ENCODE results near the gene BBS9. TPM values are rescaled to one million over a fixed set of nuclear protein-coding genes. Genes with fewer than 3 reads are reported as not detected.

The BBS9 gene
- total RNA-seq, 2 donors from 2014 or later: 7.9 to 11.0 TPM

DNA sequence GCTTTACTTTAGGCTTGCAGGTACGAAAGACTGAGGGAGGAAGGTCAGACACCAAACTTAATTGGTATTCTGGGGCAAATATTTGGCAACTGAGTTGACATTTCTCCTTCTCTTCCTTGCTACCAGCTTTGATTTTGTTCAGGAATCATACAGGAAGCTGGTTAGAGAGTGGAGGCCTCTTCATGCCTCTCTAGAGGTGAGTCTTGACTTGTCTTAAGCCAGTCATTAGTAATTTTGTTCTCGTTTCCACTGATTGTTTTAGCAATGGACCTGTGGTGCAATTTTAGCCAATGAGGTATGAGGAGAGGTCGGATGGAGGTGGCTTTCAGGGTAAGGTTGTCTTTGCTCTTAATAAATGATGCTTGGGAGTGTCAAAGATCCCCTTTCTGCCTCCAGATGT lies 17.8 kb upstream of the BBS9 start:
- intact Hi-C loops (cut with DNase I, micrococcal nuclease): no loop called here
- DNase-seq: no peak

DNA sequence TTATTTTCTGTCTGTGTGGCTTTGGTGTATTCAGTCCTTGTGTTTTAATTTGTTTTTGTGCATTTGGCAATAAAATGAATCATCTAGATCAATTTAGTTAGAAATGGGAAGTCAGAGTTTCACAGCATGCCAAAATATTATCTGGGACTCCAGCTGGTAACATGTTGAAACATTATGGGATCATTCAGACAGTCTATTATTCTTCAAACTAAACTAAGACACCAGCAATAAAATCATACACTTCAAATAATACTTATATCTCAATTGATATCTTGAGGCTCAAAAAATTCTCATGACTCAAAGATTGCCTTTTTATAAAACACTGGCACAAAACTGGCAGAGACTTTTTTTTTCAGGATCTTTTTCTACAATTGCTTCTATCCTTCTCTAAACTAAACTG lies 14.4 kb upstream of the BBS9 start:
- ATAC-seq (no peak), DNase-seq (no peak)
- intact Hi-C loops (cut with DNase I, micrococcal nuclease): no loop called here

More for the DNA sequence above, 17.8 kb upstream of the BBS9 start:
- ATAC-seq: no peak

DNA sequence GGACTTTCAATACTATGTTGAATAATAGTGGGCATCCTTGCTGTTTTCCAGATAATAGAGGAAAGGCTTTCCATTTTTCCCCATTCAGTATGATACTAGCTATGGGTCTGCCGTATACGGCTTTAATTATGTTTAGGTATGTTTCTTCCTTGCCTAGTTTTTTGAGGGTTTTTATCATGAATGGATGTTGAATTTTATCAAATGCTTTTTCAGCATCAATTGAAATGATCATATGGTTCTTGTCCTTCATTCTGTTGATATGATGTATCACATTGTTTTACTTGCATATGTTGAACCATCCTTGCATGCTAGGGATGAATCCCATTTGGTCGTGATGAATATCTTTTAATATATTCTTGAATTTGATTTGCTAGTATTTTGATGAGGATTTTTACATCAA lies 11.0 kb upstream of the BBS9 start:
- ATAC-seq (no peak), DNase-seq (no peak)
- intact Hi-C loops (cut with DNase I, micrococcal nuclease): no loop called here

DNA sequence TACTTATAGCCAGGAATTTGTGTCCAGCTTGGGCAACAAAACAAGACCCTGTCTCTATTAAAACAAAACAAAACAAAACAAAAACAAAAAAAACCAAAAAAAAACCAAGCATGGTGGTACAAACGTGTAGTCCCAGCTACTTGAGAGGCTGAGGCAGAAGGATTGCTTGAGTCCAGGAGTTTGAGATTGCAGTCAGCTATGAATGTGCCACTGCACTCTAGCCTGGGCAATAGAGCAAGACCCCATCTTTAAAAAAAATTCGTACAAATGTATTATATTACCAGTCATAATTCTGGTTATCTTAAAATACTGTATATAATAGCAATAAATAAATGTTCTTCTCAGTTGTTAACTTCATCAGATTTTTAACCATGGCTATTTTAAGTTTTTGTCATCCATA lies 2.3 kb upstream of the BBS9 start:
- no peak for DNase-seq
- intact Hi-C loops (cut with DNase I, micrococcal nuclease): no loop called here
- no peak for ATAC-seq

DNA sequence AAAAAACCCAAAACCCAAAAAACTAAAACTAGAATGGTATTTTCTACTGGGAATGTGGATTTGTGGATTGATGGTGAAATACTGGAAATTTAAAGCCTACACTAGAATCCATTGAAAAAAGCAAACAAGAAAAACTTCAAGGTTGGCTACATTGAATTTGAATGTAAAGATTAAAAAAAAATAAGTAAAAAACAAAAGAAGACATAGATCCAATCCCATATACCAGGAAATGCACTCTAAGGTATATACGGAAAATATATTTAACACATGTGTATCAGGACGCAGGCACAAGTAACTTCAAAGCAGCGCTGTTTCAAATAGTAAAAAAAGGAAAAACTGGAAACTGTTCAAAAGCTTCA lies 754 bp upstream of the BBS9 start:
- ATAC-seq (no peak), DNase-seq (no peak)
- intact Hi-C loops (cut with DNase I, micrococcal nuclease): no loop called here

DNA sequence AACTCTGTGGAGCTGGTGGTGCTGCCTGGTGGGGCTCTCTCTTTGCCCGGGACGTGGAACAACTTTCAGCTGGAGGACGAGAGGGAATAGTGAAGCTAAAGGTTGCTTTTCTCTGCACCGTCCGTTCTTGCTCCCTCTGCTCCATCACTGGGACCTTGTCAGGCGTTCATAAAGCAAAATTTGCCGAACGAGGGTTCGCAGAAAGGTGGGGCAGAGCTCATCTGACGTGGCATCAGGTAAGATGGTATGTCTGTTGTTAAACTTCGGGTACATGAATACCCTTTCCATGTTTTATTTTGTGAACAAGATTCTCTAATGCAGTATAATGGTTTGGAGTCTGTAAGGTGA lies 416 bp downstream of the BBS9 start:
- ATAC-seq (no peak), DNase-seq (no peak)
- intact Hi-C loops (cut with DNase I, micrococcal nuclease): no loop called here

DNA sequence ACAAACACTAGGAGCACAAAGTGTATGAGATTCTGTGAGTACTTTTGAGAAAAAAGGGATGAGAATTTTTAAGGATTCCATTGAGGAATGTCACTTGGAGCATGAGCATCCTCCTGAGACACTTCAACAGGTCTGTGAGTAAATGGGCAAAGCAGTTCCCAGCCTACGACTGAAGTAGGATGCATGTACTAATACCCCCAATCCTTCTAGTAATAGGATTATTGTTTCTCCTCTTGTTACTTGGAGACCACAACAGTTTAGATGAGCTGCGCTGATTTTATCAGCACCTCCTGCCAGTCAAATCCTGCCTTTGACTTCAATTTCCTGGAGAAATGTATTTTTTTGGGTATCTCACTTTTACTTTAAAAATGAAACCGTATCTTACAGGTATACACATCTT lies 820 bp downstream of the BBS9 start:
- ATAC-seq (no peak), DNase-seq (no peak)
- intact Hi-C loops (cut with DNase I, micrococcal nuclease): no loop called here

DNA sequence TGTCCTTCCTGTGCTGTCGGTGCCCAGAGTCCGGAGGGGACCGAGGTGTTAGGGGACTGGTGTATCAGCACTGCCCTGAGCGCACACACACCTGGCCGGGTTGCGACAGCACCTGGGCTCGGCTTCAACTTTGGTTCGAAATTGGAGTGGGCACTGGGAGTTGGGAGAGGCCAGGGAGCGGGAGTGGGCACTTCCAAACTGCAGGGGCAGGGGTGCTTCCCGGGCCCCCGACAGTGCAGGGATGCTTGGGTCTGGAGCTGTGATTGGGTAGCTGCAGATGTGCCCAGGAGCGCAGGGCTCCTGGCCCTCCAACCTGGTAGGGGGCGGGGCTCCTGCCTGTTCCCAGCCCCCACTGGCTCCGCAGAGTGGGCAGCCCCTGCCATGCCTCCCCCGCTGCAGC lies 7.7 kb downstream of the BBS9 start:
- DNase-seq (no peak), ATAC-seq (no peak)
- intact Hi-C loops (cut with DNase I, micrococcal nuclease): no loop called here

DNA sequence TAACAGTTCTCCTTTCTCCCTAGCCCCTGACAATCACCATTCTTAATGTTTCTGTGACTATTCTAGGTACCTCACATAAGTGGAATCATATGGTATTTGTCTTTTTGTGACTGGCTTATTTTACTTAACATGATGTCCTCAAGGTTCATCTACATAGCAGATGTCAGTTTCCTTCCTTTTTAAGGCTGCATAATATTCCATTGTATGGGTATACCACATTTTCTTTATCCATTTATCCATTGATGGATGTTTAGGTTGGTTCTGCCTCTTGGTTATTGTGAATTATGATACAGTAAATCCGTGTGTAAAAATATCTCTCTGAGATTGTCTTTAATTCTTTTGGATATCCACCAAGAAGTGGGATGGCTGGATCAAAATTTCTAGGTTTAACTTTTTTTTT lies 13.2 kb downstream of the BBS9 start:
- intact Hi-C loops (cut with DNase I, micrococcal nuclease): no loop called here
- ATAC-seq: no peak
- no peak for DNase-seq

DNA sequence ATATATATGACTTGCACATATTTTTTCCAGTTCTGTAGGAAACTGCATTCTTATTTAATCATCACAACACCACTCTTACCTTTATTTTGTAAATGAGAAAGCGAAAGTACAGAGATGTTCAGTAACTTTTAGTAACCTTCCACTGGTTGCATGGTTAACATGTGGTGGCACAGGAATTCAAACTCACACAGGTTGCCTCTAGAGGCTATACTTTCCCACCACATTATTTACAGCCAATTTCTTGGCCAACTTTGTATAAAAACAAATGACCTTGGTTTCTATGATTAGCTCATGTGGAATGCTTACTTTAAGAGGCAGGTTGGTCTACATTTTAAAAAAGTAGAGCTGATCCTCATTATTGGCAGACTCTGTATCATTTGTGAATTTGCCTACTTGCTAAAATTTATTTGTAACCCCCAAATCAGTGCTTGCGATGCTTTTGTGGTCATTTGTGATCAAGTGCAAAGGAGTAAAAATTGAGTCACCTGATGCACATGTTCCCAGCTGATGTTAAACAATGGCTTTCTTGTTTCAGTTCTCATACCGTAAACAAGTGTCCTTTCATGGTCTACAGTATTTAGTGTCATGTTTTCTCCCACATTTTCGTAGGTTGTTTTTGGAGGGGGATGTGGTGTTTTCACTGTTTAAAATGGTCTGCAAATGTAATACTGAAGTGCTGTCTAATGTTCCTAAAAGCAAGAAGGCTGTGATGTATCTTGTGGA lies 14.8 kb downstream of the BBS9 start:
- ATAC-seq (no peak), DNase-seq (no peak)
- intact Hi-C loops (cut with DNase I, micrococcal nuclease): no loop called here

DNA sequence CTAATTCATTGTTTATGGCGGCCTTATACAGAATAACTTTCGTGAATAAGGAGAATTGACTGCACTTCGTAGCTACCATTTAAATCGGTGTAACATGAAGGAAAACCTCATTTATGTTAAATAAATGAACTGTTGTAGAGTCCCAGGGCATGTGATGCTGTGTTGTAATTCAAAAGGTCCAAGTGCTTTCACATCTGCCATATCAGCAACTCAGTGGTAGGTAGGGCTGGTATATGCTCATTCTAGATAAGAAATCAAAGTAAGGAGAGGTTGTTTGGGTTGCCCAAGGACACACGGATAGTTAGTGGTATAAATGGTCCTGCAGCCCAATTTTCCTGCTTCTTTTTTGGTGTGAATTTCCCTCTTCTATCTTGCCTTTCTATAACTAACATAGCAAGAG lies 15.8 kb downstream of the BBS9 start:
- ATAC-seq: no peak
- no peak for DNase-seq
- intact Hi-C loops (cut with DNase I, micrococcal nuclease): no loop called here

DNA sequence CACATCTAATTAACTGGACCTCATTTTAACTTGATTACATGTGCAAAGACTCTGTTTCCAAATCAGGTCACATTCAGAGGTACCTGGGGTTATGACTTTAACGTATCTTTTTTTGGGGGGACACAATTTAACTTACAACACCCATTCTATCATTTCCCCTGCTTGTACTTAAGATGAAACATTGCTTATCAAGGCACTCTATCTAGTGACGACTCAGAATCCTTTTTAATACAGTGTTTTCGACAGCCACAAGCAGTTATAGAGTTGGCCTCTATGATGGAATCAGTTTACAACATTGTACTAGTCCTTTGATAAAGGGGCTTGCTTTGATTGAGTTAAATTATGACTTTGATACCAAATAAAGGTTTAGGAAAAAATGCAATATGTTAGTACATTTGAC lies 22.7 kb downstream of the BBS9 start:
- ATAC-seq (no peak), DNase-seq (no peak)
- intact Hi-C loops (cut with DNase I, micrococcal nuclease): no loop called here

DNA sequence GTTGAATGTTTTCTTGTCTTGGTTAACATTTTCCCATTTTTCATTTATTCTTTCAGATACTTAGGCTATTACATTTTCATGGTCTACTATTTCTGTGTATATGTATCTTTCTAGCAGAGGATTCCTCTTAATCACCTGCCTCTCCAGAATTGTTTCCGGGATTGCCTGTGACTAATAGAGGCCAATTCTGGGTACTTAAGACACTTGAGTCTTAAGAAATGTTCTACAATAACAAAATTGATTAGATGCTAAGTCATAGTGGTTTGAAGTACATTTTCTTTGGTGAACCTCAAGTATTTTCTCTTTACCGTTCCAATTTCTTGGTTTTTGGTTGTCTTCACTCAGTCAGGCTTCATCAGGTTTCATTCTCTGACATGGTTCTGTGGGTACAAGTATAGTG lies 26.4 kb downstream of the BBS9 start:
- DNase-seq (no peak), ATAC-seq (no peak)
- intact Hi-C loops (cut with DNase I, micrococcal nuclease): no loop called here

DNA sequence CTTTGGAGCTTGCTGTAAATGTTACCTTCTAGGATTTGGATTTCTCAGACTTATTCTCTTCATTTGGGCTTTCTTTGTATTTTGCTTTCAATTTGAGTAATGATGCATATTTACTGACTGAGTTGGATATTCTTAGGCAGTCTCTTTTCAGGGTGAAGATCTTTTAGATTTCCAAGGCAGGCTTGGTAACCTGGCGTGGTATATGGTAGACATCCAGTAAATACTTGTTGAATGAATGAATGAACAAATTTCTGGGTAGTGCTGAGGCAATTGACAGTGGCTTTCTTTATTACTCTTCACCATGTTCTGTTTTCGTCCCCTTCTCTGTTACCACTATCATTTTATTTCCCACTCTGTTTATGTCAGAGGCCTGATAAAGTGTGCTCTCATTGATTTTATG lies 27.1 kb downstream of the BBS9 start:
- intact Hi-C loops (cut with DNase I, micrococcal nuclease): no loop called here
- DNase-seq (no peak), ATAC-seq (no peak)

DNA sequence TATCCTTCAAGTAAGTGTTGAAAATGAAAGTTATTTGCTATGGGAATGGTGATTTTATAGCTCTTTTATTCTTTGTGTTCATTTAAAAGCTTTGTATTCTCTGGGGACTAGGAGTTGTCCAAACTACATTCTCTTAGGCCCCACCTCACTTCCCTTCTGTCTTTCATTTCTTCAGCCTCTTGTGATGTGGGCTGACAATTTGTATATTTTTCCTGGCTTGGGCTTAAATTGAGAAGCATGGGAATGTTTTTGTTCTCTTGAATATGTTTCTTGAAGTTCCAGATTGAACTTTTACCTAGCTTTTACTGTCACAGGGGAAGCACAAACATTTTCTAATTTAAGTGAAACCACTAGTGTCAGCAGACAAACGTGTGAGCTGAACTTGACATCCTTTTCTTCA lies 27.9 kb downstream of the BBS9 start:
- intact Hi-C loops (cut with DNase I, micrococcal nuclease): no loop called here
- DNase-seq (no peak), ATAC-seq (no peak)

DNA sequence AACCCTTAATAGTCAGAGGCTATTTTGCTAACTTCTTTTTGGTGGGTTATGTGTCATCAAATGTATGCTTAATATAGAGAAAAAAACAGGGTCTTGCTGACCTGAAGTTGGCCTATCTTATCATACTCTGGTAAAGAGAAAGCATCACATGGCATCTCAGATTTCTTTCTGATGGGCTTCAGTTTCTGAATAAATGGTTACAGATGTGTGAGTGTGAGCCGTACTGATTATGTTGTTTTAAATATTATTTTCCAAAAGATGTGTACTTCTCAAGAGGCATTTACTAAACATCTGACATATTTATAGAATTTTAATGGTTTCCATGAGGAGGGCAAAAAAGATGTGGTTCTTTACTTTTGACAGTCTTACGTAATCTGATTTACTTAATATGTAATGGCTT lies 28.4 kb downstream of the BBS9 start:
- intact Hi-C loops (cut with DNase I, micrococcal nuclease): no loop called here
- ATAC-seq (no peak), DNase-seq (no peak)

DNA sequence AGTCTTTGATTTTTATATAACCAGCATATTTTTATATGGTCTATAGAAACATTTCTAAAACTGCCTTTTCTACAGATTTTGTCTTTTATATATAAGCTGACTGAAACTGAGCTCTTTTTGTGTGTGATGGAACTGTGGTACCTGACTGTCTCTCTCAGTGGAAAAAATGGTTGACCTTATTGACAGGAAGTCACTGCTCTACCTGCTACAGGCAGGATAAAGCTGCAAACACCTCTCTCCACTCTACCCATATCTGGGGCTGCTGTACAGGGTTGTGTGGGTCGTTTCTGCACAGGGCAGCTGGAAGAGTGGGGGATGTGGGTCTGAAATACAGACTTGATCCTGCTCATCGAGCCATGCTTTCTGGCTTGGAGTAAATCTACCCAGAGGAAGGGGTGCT lies 48.5 kb downstream of the BBS9 start:
- DNase-seq (no peak), ATAC-seq (no peak)
- intact Hi-C loops (cut with DNase I, micrococcal nuclease): no loop called here

DNA sequence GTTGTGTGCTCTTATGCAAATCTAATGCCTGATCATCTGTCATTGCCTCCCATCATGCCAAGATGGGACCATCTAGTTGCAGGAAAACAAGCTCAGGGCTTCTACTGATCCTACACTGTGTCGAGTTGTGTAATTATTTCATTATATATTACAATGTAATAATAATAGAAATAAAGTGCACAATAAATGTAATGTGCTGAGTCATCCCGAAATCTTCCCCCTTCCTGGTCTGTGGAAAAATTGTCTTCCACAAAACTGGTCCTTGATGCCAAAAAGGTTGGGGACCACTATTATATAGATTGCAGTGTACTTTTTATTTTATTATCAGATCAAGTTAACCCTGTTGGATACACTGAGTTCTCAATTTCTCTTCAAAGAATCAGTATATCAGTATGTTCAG lies 50.2 kb downstream of the BBS9 start:
- intact Hi-C loops (cut with DNase I, micrococcal nuclease): no loop called here
- no peak for ATAC-seq

DNA sequence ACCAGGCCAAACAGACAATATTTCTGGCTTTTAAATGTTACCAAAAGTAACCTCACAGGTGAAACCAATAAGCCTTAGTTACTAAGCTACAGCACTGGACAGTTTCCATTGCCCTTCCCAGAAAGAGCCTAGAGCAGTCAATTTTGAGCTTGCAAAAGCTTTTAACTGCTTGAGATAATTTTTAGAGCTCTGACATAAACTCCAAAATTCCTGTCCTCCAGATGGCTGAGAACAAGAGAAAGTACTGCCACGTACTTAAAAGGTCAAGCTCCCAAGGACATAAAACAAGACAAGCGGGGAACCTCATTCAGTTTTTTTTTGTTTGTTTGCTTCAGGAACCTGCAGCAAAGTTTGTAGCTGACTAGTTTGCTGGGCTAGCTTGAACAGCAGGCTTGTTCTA lies 54.1 kb downstream of the BBS9 start:
- intact Hi-C loops (cut with DNase I, micrococcal nuclease): no loop called here
- no peak for DNase-seq
- ATAC-seq: no peak

More for the DNA sequence above, 50.2 kb downstream of the BBS9 start:
- no peak for DNase-seq

DNA sequence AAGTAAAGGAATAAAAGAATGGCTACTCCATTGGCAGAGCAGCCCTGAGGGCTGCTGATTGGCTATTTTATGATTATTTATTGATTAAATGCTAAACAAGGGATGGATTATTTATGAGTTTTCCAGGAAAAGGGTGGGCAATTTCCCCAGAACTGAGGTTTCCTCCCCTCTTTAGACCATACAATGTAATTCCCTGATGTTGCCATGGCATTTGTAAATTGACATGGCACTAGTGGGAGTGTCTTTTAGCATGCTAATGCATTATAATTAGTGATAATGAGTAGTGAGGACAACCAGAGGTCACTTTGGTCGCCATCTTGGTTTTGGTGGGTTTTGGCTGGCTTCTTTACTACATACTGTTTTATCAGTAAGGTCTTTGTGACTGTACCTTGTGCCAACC lies 55.5 kb downstream of the BBS9 start:
- intact Hi-C loops (cut with DNase I, micrococcal nuclease): no loop called here
- DNase-seq (no peak), ATAC-seq (no peak)

DNA sequence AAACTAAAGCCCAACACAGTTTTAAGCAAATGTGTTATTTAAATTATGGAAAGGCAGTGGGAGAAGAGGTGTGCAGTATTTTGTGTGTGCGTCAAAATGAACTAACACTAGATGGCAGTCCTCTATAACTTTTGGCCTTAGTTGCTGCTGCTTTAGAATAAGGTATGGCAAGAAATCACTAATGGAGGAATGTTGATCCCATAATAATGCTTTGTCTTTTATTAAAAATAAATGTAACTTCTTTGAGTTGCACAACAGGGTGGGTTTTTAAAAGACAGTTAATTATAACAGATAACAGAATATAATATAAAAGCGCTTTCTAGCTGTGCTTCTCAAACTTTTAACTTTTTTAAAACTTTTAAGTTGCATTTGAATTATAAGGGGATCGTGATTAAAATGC lies 56.4 kb downstream of the BBS9 start:
- intact Hi-C loops (cut with DNase I, micrococcal nuclease): no loop called here
- DNase-seq (no peak), ATAC-seq (peak; percentile 58)

DNA sequence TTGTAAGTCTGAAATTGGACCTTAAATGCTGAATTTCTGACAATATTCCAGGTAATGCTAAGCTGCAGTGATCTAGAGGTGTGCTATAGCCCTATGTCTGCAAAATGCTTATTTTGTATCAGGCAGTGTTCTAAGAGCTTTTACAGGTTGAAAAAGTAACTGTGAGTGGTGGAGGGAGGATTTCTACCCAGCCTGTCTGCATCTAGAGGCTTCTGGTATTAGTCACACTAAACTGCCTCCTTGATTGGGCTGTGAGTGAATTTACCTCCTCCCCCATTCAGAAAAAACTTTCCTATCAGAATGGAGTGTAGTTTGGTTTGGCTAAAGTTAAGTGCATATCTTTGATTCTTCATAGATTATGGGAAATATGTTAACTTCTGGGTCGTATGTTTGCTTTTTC lies 56.8 kb downstream of the BBS9 start:
- intact Hi-C loops (cut with DNase I, micrococcal nuclease): no loop called here
- ATAC-seq: no peak
- no peak for DNase-seq

Data from left colon (tissue), 2 donors.